HFF-Myc (cell line): Measurements from ENCODE around the gene CPE.
"Not testable (repeated sequence)": the region's sequence is repeated elsewhere in the genome, so short reads cannot be mapped to it uniquely, and the experiment has no call there.

ENCODE experiments used
- DNase-seq: peaks from one replicate; pipeline ENCODE4 v3.0.0-alpha.2; 2011; ENCODE audit warnings: low read depth; ENCODE audit errors: extremely low read depth
- H3K4me3 ChIP-seq: replicated peaks from 2 replicates; pipeline ENCODE4 v1.5.1; 2011; ENCODE audit warnings: low read depth, mild to moderate bottlenecking, control low read depth, low read length
- CTCF ChIP-seq: IDR thresholded peaks from 2 replicates; pipeline ENCODE4 v1.5.1; 2012; ENCODE audit warnings: mild to moderate bottlenecking, low read depth, low read length, control low read depth; ENCODE audit errors: missing control alignments

The CPE gene

GRCh38 chr4:165476214-165477098, 97.6 kb downstream of the CPE start:
- no peak overlapping the region for H3K4me3 ChIP-seq
- DNase-seq: no peak
- TF ChIP-seq CTCF: no peak

- DNase-seq: no peak
- no peak overlapping the region for H3K4me3 ChIP-seq
- TF ChIP-seq CTCF: no peak
Observed at GRCh38 chr4:165477799-165478198, 99.0 kb downstream of the CPE start.

GRCh38 chr4:165478260-165478659, 99.5 kb downstream of the CPE start:
- TF ChIP-seq CTCF: no peak
- H3K4me3 ChIP-seq: no peak overlapping the region
- DNase-seq: no peak

GRCh38 chr4:165481053-165481835, 102.4 kb downstream of the CPE start:
- no peak for TF ChIP-seq CTCF
- no peak for DNase-seq
- H3K4me3 ChIP-seq: no peak overlapping the region

GRCh38 chr4:165489786-165490185, 111.0 kb downstream of the CPE start:
- DNase-seq: no peak
- no peak for TF ChIP-seq CTCF
- no peak overlapping the region for H3K4me3 ChIP-seq

- not testable (repeated sequence) for DNase-seq, H3K4me3 ChIP-seq
Observed at GRCh38 chr4:165492583-165492982, 113.8 kb downstream of the CPE start.

GRCh38 chr4:165493359-165493758, 114.6 kb downstream of the CPE start:
- peak; percentile 67 for TF ChIP-seq CTCF
- no peak overlapping the region for H3K4me3 ChIP-seq
- no peak for DNase-seq
